HG03439 (cell line): ENCODE measurements around the gene ARHGAP32.
"Not testable (repeated sequence)": the region's sequence is repeated elsewhere in the genome, so short reads cannot be mapped to it uniquely, and the experiment has no call there.

Experiments used
- ATAC-seq: cut with Tn5 transposase; IDR thresholded peaks from one replicate; pipeline ENCODE4 v1.9.1; 2021; ENCODE audit warnings: mild to moderate bottlenecking, moderate library complexity; ENCODE audit not compliant: unreplicated experiment

The ARHGAP32 gene

GRCh38 chr11:129041611-129042018, 150.5 kb downstream of the ARHGAP32 start:
- ATAC-seq, result no peak

GRCh38 chr11:129040934-129041333, 151.2 kb downstream of the ARHGAP32 start:
- ATAC-seq, result no peak

- no peak for ATAC-seq
Measured at GRCh38 chr11:129035244-129035643, 156.9 kb downstream of the ARHGAP32 start.

- ATAC-seq, result no peak
Measured at GRCh38 chr11:129034001-129034400, 158.1 kb downstream of the ARHGAP32 start.

DNA sequence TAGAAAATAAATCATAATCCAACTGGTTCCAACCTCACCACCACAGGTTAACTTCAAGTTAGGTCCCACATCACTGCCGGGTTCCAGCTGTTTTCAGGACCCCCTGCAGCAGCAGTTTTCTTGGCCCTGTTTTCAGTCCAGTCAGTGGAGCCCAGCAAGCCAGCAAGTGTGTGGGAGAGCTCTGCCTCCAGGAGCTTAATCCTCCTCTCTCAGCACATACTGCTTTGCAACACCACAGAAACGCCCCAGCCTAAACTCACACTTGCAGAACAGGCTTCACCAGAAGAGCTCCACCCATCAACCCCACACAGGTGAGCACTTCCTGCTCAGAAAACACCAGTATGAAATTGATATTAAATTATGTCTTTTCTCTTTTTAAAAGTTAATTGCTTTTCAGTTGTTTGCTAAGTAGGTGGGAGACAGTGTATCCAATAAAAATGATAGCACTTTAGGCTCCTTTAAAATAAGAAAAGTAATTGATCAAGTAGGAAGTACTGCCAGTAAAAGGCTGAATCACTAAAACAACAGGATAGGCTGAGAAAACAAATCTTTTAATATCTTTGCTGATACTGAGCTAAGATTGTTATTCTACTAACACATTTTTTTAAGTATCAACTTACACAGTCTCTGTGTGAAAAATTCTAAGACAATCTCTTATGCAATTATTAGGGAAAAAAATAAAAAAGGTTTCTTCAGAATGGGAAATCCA, 168.0 kb downstream of the ARHGAP32 start:
- no peak for ATAC-seq

DNA sequence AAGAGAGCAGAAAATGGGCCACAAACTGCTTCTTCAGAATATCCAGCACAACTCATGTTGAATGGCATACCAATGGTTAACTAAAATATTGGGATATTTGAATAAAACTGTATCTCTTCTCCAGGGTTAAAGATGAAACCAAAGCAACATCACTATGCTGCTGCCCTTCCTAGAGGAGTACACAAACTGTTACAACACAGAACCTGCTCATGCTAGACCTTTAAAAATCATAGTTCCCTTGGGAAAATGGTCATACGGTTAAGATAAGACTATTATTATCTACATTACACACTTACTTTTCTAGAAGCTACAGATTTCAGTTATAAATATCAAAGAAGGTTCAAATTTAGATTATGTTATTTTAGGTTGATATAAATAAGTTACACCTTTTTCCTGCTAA, 170.8 kb downstream of the ARHGAP32 start:
- no peak for ATAC-seq

GRCh38 chr11:129018991-129019390, 173.1 kb downstream of the ARHGAP32 start:
- ATAC-seq, result no peak

DNA sequence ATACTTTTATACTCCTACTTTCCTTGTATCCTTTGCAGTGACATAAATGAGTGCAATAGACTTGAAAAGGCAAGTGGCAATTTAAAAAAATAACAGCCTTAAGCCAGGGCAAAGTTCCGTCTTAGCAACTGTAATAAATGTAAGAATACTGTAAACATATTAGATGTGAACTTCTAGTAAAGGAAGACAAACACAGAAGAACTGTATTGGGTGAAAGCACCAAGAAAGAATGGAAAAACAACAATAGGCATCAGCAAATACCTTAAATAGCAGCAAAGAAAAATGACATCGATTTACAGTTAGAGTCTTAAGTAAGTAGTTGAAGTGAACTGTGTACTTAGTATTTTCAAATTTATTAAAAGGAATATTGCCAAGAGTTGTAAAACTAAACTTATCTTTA, 174.0 kb downstream of the ARHGAP32 start:
- ATAC-seq, result no peak

- ATAC-seq, result no peak
Measured at GRCh38 chr11:129013737-129014475, 178.2 kb downstream of the ARHGAP32 start.

GRCh38 chr11:129012880-129013279, 179.2 kb downstream of the ARHGAP32 start:
- no peak for ATAC-seq

GRCh38 chr11:129006161-129006560, 186.0 kb downstream of the ARHGAP32 start:
- ATAC-seq, result no peak

GRCh38 chr11:128999165-128999564, 193.0 kb downstream of the ARHGAP32 start:
- not testable (repeated sequence) for ATAC-seq

DNA sequence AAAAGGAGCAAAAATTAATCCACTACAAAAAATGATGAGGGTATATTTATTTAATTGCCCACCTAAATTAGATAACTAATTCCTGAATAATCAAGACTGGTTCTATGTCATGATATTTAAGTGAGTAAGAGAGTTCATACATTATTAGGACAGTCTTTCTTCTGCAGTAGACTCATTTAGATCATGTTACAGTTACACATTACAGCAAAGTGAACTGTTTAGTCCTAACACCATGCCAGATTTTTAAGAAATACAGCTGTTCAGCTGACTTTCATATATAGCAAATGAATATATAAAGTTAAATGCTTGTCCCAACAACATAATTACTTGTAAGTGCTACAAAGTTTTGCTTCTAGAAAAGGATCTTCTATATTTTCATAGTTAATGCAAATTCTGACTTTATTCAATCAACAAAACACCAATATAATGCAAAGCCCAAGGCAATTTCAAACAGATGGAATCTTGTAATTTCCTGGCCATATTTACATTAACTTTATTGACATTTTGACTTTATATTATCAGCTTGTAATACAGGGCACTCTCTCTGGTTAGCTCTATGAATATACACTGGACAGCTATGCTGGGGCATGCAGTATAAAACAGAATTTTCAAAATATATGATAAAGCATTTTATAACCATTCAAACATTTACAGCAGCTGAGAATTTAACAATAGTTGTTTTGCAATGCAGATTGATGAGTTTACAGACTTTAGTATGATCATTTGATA, 203.7 kb downstream of the ARHGAP32 start:
- ATAC-seq, result no peak

DNA sequence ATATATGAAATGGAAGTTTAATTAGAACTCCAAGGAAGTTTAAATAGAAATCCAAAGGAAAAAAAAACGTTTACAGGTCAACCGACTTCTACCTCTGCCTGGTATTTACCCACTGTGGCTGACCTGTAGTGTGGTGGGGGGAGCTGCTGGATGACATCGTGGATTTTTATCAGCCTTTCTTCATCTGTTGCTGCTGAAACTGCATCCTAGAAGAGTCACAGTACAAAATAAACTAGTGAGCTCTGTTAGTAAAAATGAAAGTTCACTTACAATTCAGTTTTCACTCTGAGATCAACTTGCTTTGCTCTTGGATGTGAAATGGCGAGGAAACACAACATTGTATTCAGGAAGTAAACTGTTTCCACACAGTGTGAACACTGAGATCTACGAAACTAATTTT, 206.2 kb downstream of the ARHGAP32 start:
- no peak for ATAC-seq

DNA sequence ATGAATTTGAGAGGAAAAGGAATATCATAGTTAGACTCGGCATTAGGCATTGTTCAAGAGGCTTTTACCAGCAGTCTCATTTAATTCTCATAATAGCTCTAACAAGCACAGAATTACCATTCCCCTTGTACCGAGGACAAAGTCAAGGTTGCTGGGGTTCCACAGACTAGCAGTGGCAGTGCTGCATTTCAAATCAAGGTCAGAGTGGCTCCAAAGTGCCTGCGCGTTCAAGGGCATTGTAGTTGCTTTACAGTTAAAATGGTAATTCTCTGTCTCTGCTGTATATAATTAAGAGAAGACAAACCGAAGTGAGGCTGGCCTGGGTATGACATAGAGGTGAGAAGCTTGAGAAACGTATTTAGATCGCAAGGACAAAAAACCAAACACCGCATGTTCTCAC, 209.1 kb downstream of the ARHGAP32 start:
- no peak for ATAC-seq

GRCh38 chr11:128981254-128981653, 210.9 kb downstream of the ARHGAP32 start:
- no peak for ATAC-seq

GRCh38 chr11:128970598-128971190, 221.4 kb downstream of the ARHGAP32 start:
- no peak for ATAC-seq

DNA sequence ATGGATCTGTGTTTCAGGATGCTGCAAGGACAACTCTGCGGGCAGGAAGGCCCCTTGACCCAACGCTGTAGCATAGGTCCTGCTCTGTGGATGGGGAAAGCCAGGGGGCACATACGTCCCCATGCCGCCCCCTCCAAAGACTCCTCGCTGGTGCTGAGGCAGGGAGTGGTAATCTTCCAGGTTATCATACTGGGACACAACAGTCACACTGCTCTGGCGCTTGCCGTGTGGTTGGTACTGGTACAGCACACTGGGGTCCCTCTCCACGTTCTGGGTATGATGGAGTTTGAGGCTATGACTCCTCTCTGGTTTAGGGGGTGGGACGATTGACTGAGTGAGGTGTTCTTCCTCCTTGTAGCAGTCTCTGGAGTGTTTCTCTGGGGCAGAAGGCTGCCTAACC, 223.2 kb downstream of the ARHGAP32 start:
- ATAC-seq, result no peak

DNA sequence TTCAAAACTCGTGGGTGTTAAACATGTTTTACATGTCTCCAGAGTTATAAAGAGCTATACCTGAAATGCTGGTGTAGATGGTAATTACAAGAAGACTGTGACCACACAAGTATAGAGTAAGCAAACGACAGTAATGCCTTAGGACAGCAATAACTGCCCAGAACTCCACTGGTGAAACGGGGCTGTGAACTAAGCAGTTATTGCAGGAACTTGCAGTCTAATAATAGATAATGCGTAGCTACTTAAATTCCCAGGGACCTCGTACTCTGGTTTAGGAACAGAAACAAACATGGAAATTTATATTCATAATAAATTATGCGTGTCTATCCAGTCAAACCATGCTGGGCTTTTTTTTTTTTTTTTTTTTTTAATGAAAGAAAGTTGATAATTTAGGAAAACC, 224.5 kb downstream of the ARHGAP32 start:
- ATAC-seq, result no peak

DNA sequence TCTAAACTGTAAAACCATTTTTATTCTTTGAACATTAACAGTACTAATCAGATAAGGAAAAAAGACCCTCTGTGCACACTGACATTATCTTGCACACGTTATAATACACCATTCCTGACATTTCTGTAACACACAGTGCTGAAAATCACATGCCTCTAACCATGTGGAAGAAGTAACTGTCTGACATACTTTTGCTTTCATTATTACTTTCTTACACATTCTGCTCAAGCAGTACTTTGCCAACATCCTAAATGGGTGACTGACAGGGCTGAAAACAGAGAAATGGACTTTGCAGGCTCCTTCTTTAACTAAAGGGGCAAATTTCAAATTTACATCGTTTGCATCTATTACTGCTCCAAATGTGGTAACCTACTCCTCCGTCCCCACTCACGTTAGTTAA, 226.6 kb downstream of the ARHGAP32 start:
- peak; percentile 95 for ATAC-seq

DNA sequence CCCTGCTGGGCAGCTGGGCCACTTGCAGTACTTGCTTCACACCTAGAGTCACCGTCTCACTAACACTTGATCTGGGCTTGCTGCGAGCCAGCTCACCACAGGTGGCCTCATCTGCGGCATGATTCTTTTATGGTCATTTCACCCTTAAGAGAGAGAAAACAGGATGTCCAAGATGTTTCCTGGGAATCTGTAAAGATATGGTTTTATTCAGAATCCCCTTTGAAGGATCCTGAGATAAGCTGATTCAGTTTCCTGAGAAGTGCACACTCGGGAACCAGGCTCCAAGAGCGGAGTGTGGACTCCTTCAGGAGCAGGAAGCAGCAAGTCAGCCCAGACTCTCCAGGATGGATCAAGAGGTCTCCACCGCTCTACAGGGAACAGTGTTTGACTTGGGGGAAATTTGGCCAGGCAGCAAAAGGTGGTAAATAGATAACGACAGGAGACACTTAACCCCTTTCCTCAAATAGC, 227.6 kb downstream of the ARHGAP32 start:
- ATAC-seq, result no peak
